GM23338 (cell line): ENCODE measurements around the gene B4GALNT4. TPM values are rescaled to one million over a fixed set of nuclear protein-coding genes. Genes with fewer than 3 reads are reported as not detected.
"Not testable (repeated sequence)": the region's sequence is repeated elsewhere in the genome, so short reads cannot be mapped to it uniquely, and the experiment has no call there.

Source experiments
- ATAC-seq: fragments of 200-7000 bp; cut with Tn5 transposase; 3 replicates; pipeline ENCODE4 v1.9.1; 2020
- DNase-seq: peaks from one replicate; pipeline ENCODE4 v3.0.0-alpha.2; 2015; ENCODE audit warnings: low spot score
- H2AFZ ChIP-seq: fragments of 200-600 bp; sonication (generic); 2 replicates; pipeline ENCODE4 v1.8.0; 2016; ENCODE audit warnings: antibody characterized with exemption, mild to moderate bottlenecking, moderate library complexity
- H3F3A ChIP-seq: fragments of 200-600 bp; sonication (generic); replicated peaks from 2 replicates; pipeline ENCODE4 v1.8.0; 2017; ENCODE audit warnings: antibody characterized with exemption, mixed run types, low read depth
- H3K27ac ChIP-seq: fragments of 200-600 bp; sonication (generic); 2 replicates; pipeline ENCODE4 v1.6.1; 2016; ENCODE audit warnings: low read depth
- H3K27me3 ChIP-seq: fragments of 200-600 bp; sonication (generic); 2 replicates; pipeline ENCODE4 v1.8.0; 2016; ENCODE audit warnings: mild to moderate bottlenecking, mixed run types, moderate library complexity; ENCODE audit not compliant: insufficient read depth
- H3K36me3 ChIP-seq: fragments of 200-600 bp; sonication (generic); 2 replicates; pipeline ENCODE4 v1.8.0; 2016; ENCODE audit warnings: mild to moderate bottlenecking; ENCODE audit not compliant: insufficient read depth
- H3K4me1 ChIP-seq: fragments of 200-600 bp; sonication (generic); 2 replicates; pipeline ENCODE4 v1.8.0; 2016; ENCODE audit warnings: mild to moderate bottlenecking, moderate library complexity; ENCODE audit not compliant: insufficient read depth
- H3K4me2 ChIP-seq: fragments of 200-600 bp; sonication (generic); 2 replicates; pipeline ENCODE4 v1.7.1; 2017; ENCODE audit warnings: mixed run types
- H3K4me3 ChIP-seq: fragments of 200-600 bp; sonication (generic); 2 replicates; pipeline ENCODE4 v1.6.1; 2016; ENCODE audit warnings: mixed run types
- H3K79me2 ChIP-seq: fragments of 200-600 bp; sonication (generic); replicated peaks from 2 replicates; pipeline ENCODE4 v1.8.0; 2017; ENCODE audit warnings: mild to moderate bottlenecking; ENCODE audit not compliant: insufficient read depth
- H3K9me2 ChIP-seq: fragments of 200-600 bp; sonication (generic); 2 replicates; pipeline ENCODE4 v1.8.0; 2017; ENCODE audit not compliant: insufficient read depth
- H4K20me1 ChIP-seq: fragments of 200-600 bp; sonication (generic); replicated peaks from 2 replicates; pipeline ENCODE4 v1.8.0; 2017; ENCODE audit warnings: mild to moderate bottlenecking; ENCODE audit not compliant: insufficient read depth
- H3K27ac Mint-ChIP-seq: 2 replicates; pipeline ENCODE4 v1.8.0; 2020; ENCODE audit warnings: inconsistent platforms, mild to moderate bottlenecking, moderate library complexity, mixed read lengths
- H3K27me3 Mint-ChIP-seq: 3 replicates; pipeline ENCODE4 v1.8.0; 2022; ENCODE audit warnings: low read depth, mild to moderate bottlenecking, moderate library complexity, mixed read lengths, inconsistent platforms; ENCODE audit not compliant: insufficient read depth, poor library complexity
- H3K36me3 Mint-ChIP-seq: 3 replicates; pipeline ENCODE4 v1.8.0; 2021; ENCODE audit warnings: low read depth, mild to moderate bottlenecking, inconsistent platforms, moderate library complexity, mixed read lengths
- H3K4me1 Mint-ChIP-seq: 3 replicates; pipeline ENCODE4 v1.8.0; 2020; ENCODE audit warnings: mild to moderate bottlenecking, inconsistent platforms, mixed read lengths
- H3K4me3 Mint-ChIP-seq: 3 replicates; pipeline ENCODE4 v1.8.0; 2021; ENCODE audit warnings: moderate library complexity, mild to moderate bottlenecking, inconsistent platforms, mixed read lengths
- H3K9me3 Mint-ChIP-seq: 3 replicates; pipeline ENCODE4 v1.8.0; 2020; ENCODE audit warnings: moderate library complexity, mild to moderate bottlenecking, inconsistent platforms, mixed read lengths
- CTCF ChIP-seq, 2 experiments: fragments of 200-600 bp in 1 of 2; sonication (generic) in 1 of 2; conservative IDR thresholded peaks; 2 replicates each; pipeline versions ENCODE4 v1.5.1 to v1.6.1; 2016 to 2017; ENCODE audit warnings: antibody characterized with exemption in 2 of 2, low read depth in 2 of 2, mild to moderate bottlenecking in 2 of 2, moderate library complexity in 1 of 2
- ETS1 ChIP-seq: IDR thresholded peaks from 2 replicates; pipeline ENCODE4 v1.6.1; 2016; ENCODE audit warnings: antibody characterized with exemption
- EZH2 ChIP-seq: fragments of 200-600 bp; sonication (generic); IDR thresholded peaks from one replicate; pipeline ENCODE4 v1.8.0; 2017; ENCODE audit warnings: antibody characterized with exemption, mild to moderate bottlenecking, low read depth; ENCODE audit not compliant: unreplicated experiment
- EZH2phosphoT487 ChIP-seq: fragments of 200-600 bp; sonication (generic); IDR thresholded peaks from one replicate; pipeline ENCODE4 v1.8.1; 2018; ENCODE audit warnings: antibody characterized with exemption; ENCODE audit not compliant: unreplicated experiment
- JUNB ChIP-seq: IDR thresholded peaks from one replicate; pipeline ENCODE4 v1.6.1; 2016; ENCODE audit warnings: antibody characterized with exemption; ENCODE audit not compliant: unreplicated experiment
- NANOG ChIP-seq: IDR thresholded peaks from 2 replicates; pipeline ENCODE4 v1.6.1; 2016; ENCODE audit warnings: antibody characterized with exemption, borderline replicate concordance
- POLR2AphosphoS5 ChIP-seq: IDR thresholded peaks from 2 replicates; pipeline ENCODE4 v1.6.1; 2016; ENCODE audit warnings: antibody characterized with exemption, low read depth
- STAT1 ChIP-seq: IDR thresholded peaks from one replicate; pipeline ENCODE4 v1.6.1; 2016; ENCODE audit warnings: antibody characterized with exemption; ENCODE audit not compliant: unreplicated experiment
- ZNF114 ChIP-seq: fragments of 250-450 bp; sonication (Bioruptor Pico); IDR thresholded peaks from 2 replicates; pipeline ENCODE4 v1.5.0; 2020; ENCODE audit warnings: mild to moderate bottlenecking, moderate library complexity
- ZNF331 ChIP-seq: fragments of 250-450 bp; sonication (Bioruptor Pico); IDR thresholded peaks from 2 replicates; pipeline ENCODE4 v1.5.0; 2020; ENCODE audit warnings: low read depth, mild to moderate bottlenecking, moderate library complexity
- polyA plus RNA-seq: library from polyadenylated mRNA; unstranded; fragments of >200 nt; fragmentation: Nextera tagmentation; extraction: Ambion mirVana; gene quantifications from 2 replicates; pipeline ENCODE4 v1.2.1, GENCODE V29; 2016
- total RNA-seq: library from RNA; depleted of rRNA; stranded (reverse); fragments of >200 nt; shearing (Covaris generic); gene quantifications from 2 replicates; pipeline ENCODE4 v1.2.3, GENCODE V29; 2014
- TF ChIP-seq, protein P1 (sequence below): fragments of 250-450 bp; sonication (Bioruptor Pico); IDR thresholded peaks from 2 replicates; pipeline ENCODE4 v1.5.0; 2020; ENCODE audit warnings: mild to moderate bottlenecking, moderate library complexity

B4GALNT4 gene
- total and polyA plus RNA-seq, 2 experiments from 2014 or later, result 49.9 to 92.6 TPM

DNA sequence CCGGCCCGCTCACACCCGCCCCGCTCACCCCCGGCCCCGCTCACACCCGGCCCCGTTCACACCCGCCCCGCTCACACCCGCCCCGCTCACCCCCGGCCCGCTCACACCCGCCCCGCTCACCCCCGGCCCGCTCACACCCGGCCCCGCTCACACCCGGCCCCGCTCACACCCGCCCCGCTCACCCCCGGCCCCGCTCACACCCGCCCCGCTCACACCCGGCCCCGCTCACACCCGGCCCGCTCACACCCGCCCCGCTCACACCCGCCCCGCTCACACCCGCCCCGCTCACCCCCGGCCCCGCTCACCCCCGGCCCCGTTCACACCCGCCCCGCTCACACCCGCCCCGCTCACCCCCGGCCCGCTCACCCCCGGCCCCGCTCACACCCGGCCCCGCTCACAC is 31.9 kb downstream of the B4GALNT4 start:
- not testable (repeated sequence) for H4K20me1 ChIP-seq, H3K27me3 ChIP-seq, H3K4me2 ChIP-seq, H3K27ac ChIP-seq, H2AFZ ChIP-seq, H3K36me3 ChIP-seq, H3K27ac Mint-ChIP-seq, H3K9me2 ChIP-seq, H3K79me2 ChIP-seq, H3K4me1 ChIP-seq, H3K4me3 Mint-ChIP-seq, ATAC-seq, DNase-seq, H3K4me1 Mint-ChIP-seq, H3K4me3 ChIP-seq, H3F3A ChIP-seq
- Mint-ChIP-seq H3K27me3 (peaks cover 19% of the 10 kb centered on the region), H3K9me3 (peaks cover 24% of the 10 kb centered on the region), H3K36me3 (peaks cover 14% of the 10 kb centered on the region)

DNA sequence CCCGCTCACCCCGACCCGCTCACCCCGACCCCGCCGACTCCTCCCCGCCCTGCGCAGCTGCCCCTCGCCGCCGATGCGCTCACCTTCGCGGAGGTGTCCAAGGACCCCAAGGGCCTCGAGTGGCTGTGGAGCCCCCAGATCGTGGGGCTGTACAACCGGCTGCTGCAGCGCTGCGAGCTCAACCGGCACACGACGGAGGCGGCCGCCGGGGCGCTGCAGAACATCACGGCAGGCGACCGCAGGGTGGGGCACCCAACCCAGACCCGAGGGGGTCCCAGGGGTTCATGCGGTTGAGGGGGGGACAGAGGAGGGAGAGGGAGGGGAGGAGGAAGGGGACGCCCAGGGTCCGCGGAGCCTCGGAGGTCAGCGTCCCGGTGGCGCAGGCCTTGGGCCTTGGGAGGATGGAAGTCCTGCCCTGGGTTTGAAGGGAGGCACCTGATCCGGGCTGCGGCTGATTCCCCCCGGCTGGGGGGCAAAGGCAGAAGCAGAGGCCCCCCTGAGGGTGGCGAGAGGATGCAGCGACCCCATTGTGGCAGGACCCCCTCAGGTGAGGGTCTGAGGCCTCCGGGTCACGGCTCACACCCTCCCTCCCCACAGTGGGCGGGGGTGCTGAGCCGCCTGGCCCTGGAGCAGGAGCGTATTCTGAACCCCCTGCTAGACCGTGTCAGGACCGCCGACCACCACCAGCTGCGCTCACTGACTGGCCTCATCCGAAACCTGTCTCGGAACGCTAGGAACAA is 33.9 kb downstream of the B4GALNT4 start:
- Histone ChIP-seq H3F3A (no peaks in the 10 kb centered on the region), H3K4me1 (no peaks in the 10 kb centered on the region), H3K4me2 (no peak overlapping the region), H2AFZ (no peak overlapping the region), H3K79me2 (no peaks in the 10 kb centered on the region), H3K36me3 (no peaks in the 10 kb centered on the region), H3K4me3 (no peak overlapping the region), H3K27me3 (no peaks in the 10 kb centered on the region), H3K9me2 (no peaks in the 10 kb centered on the region), H4K20me1 (no peaks in the 10 kb centered on the region; the same call in 1 of the 2 replicates), H3K27ac (no peak overlapping the region)
- Mint-ChIP-seq H3K4me3 (no peak overlapping the region), H3K9me3 (peaks cover 24% of the 10 kb centered on the region), H3K27ac (no peak overlapping the region), H3K4me1 (no peaks in the 10 kb centered on the region; the same call in 2 of the 3 replicates), H3K27me3 (peaks cover 18% of the 10 kb centered on the region), H3K36me3 (peaks cover 9% of the 10 kb centered on the region)
- DNase-seq (no peak), ATAC-seq (no peak)
- no peak for TF ChIP-seq ZNF114 (CRISPR knock-in tag)
- no peak for TF ChIP-seq POLR2AphosphoS5
- TF ChIP-seq EZH2, result no peak
- no peak for TF ChIP-seq STAT1
- TF ChIP-seq, protein P1, sequence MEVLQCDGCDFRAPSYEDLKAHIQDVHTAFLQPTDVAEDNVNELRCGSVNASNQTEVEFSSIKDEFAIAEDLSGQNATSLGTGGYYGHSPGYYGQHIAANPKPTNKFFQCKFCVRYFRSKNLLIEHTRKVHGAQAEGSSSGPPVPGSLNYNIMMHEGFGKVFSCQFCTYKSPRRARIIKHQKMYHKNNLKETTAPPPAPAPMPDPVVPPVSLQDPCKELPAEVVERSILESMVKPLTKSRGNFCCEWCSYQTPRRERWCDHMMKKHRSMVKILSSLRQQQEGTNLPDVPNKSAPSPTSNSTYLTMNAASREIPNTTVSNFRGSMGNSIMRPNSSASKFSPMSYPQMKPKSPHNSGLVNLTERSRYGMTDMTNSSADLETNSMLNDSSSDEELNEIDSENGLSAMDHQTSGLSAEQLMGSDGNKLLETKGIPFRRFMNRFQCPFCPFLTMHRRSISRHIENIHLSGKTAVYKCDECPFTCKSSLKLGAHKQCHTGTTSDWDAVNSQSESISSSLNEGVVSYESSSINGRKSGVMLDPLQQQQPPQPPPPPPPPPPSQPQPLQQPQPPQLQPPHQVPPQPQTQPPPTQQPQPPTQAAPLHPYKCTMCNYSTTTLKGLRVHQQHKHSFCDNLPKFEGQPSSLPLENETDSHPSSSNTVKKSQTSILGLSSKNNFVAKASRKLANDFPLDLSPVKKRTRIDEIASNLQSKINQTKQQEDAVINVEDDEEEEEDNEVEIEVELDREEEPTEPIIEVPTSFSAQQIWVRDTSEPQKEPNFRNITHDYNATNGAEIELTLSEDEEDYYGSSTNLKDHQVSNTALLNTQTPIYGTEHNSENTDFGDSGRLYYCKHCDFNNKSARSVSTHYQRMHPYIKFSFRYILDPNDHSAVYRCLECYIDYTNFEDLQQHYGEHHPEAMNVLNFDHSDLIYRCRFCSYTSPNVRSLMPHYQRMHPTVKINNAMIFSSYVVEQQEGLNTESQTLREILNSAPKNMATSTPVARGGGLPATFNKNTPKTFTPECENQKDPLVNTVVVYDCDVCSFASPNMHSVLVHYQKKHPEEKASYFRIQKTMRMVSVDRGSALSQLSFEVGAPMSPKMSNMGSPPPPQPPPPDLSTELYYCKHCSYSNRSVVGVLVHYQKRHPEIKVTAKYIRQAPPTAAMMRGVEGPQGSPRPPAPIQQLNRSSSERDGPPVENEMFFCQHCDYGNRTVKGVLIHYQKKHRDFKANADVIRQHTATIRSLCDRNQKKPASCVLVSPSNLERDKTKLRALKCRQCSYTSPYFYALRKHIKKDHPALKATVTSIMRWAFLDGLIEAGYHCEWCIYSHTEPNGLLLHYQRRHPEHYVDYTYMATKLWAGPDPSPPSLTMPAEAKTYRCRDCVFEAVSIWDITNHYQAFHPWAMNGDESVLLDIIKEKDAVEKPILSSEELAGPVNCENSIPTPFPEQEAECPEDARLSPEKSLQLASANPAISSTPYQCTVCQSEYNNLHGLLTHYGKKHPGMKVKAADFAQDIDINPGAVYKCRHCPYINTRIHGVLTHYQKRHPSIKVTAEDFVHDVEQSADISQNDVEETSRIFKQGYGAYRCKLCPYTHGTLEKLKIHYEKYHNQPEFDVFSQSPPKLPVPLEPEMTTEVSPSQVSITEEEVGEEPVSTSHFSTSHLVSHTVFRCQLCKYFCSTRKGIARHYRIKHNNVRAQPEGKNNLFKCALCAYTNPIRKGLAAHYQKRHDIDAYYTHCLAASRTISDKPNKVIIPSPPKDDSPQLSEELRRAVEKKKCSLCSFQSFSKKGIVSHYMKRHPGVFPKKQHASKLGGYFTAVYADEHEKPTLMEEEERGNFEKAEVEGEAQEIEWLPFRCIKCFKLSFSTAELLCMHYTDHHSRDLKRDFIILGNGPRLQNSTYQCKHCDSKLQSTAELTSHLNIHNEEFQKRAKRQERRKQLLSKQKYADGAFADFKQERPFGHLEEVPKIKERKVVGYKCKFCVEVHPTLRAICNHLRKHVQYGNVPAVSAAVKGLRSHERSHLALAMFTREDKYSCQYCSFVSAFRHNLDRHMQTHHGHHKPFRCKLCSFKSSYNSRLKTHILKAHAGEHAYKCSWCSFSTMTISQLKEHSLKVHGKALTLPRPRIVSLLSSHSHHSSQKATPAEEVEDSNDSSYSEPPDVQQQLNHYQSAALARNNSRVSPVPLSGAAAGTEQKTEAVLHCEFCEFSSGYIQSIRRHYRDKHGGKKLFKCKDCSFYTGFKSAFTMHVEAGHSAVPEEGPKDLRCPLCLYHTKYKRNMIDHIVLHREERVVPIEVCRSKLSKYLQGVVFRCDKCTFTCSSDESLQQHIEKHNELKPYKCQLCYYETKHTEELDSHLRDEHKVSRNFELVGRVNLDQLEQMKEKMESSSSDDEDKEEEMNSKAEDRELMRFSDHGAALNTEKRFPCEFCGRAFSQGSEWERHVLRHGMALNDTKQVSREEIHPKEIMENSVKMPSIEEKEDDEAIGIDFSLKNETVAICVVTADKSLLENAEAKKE (CRISPR knock-in tag), result no peak
- no peak for TF ChIP-seq ZNF331 (CRISPR knock-in tag)
- TF ChIP-seq CTCF (conservative IDR thresholded peaks at IDR 0.05; ENCODE audit: low read depth in 2 of 2), result no peak
- TF ChIP-seq JUNB, result no peak
- TF ChIP-seq ETS1, result no peak
- TF ChIP-seq NANOG, result no peak
- TF ChIP-seq EZH2phosphoT487, result no peak
